GM21381 (cell line): ENCODE data around the gene PFKP.

Experiments
- ATAC-seq: cut with Tn5 transposase; IDR thresholded peaks from one replicate; pipeline ENCODE4 v1.9.1; 2021; ENCODE audit warnings: mild to moderate bottlenecking, moderate library complexity; ENCODE audit not compliant: unreplicated experiment

The PFKP gene

DNA sequence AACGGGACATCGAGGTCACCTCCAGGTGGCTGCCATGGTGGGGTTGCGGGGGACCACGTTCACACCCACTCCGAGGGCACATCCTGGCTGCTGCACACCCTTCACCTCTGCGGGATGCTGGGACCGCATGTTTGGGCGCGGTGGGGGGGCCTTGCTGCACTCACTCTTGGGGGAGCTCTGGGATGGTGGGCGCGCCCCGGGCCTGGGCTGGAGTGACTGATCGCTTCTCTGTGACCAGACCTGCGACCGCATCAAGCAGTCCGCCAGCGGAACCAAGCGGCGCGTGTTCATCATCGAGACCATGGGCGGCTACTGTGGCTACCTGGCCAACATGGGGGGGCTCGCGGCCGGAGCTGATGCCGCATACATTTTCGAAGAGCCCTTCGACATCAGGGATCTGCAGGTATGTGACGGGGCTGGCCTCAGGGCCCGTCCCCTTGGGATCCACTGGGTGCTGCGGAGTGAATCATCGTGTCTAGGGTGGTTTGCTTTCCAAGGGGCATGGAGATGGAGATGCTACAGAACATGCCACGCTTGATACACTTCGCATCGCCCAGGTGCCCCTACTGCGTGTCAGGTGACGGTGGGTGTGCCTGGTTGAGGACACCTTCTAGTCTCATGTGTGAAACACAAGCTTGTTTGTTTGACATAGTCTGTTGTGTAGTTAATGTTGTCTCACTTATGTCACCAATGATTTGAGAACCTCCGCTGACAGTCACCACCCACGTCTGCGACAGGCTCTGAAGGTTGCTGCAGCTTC, 62.4 kb downstream of the PFKP start:
- ATAC-seq: no peak

- no peak for ATAC-seq
Observed at GRCh38 chr10:3131098-3131497, 63.8 kb downstream of the PFKP start.

DNA sequence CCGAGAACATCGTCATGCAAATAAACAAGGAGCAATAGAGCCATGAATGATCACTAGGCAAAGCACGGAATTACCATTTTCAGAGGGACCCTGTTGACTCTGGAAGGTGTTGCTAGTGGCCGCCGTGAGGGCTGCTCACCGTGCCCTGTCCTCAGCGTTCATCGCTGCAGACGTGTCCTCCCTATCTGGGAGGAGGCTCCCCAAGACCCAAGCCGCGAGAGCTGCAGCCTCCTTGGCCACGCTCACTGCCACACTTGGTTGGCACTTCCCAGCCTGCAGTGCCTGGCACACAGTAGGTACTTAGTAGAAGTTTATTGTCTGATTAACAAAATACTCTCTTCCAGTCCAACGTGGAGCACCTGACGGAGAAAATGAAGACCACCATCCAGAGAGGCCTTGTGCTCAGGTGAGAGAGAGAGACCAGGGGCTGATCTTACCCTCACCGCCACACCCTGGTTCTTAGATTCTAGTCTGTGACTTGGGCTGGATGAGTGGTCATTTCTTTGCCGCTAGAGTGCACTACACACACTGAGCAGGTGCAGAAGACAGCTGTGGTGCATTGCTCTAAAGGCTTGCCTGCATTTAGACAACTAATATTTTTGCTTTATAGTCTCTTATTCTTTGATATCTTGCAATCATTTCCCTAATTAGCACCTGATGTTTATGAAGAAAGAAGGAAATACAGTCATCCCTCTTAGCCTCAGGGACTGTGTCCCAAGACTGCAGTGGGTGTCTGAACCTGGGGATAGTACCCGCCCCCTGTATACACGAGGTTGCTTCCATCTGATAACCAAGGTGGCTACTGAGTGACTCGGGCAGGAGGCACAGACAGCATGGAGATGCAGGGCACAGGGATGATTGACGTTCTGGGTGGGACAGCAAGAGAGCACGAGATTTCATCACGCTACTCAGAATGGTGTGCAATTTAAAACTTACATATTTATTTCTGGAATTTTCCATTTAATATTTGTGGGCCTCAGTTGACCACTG, 65.0 kb downstream of the PFKP start:
- no peak for ATAC-seq

- ATAC-seq: no peak
Observed at GRCh38 chr10:3133948-3134347, 66.6 kb downstream of the PFKP start.

- ATAC-seq: no peak
Observed at GRCh38 chr10:3135006-3135405, 67.7 kb downstream of the PFKP start.

DNA sequence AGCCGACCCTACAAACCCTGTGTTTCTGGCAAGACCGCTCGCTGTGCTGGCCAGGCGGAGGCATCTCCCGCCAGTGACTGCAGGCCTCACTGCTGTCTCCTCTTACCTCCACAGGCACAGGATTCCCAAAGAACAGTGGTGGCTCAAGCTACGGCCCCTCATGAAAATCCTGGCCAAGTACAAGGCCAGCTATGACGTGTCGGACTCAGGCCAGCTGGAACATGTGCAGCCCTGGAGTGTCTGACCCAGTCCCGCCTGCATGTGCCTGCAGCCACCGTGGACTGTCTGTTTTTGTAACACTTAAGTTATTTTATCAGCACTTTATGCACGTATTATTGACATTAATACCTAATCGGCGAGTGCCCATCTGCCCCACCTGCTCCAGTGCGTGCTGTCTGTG, 69.0 kb downstream of the PFKP start:
- ATAC-seq: no peak

DNA sequence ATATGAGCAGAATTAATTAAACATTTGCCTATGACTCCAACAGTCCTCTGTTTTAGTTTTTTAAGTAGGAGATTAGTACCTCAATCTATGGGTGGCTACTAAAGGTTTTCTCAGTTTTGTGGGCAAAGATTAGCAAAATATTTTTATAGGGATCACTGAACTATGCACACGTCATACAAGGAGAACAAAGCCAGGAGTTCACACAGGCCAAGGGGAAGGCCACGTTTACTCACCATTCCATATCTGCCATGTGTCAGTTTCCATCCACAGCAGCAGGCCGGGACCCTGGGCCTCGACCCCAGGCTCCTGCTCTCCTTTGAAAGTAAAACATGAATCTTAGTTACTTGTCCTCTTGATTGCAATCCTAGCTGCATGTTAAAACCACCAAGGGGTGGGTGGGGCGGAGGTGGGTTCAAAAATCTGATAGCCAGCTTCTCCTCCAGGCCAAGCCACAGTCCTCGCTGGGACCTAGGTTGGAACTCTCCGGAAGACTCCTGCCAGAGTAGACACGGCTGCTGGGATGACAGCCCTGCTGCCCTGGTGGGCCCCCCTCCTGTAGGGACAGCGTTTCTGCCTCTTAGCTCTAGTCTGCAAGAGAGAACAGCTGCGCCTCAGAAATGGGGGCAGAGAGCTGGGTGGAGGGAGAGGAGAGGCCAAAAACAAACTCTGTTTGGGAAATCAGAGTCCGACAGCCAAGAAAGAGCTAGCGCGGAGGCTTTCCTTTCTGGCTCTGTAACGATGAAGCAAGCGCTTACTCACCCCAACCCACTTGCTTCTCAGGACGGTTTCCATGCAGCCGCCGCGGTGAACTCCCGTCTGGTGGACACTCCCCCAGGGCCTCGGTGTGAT, 69.6 kb downstream of the PFKP start:
- ATAC-seq: no peak

DNA sequence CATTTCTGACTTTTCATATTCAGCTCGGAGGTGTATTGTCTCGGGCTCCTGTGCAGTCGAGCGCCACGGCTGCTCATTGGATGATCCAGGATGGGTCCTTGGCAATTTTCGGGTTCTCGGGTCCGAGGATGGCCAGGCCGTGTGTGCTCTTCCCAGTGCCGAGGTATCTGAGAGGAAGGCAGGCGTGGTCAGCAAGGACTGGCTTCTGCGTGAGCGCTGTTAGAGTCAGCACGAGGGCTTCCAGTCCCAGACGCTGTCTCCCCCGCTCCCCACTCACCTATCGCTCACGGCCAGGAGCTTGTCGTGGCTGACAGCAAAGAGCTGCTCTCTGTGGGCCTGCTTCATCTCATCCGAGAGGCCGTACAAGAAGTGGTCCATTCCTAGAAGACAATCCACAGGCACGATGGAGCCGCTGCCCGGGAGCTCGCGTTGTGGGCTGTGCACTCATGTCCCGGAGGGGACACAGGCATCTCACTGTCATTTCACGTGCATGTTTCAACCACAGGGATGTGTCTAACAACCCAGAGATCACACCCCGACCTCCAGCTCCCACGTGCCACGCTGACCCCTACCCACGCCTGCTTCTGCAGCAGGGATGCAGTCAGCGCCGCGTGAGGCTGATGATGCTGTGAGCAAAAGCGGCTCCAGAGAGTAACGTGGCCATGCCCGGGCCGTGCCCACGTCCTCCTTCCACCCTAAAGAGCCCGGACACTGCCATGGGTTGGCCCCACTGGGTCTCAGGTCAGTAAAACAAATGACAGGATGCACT, 70.8 kb downstream of the PFKP start:
- ATAC-seq: no peak

DNA sequence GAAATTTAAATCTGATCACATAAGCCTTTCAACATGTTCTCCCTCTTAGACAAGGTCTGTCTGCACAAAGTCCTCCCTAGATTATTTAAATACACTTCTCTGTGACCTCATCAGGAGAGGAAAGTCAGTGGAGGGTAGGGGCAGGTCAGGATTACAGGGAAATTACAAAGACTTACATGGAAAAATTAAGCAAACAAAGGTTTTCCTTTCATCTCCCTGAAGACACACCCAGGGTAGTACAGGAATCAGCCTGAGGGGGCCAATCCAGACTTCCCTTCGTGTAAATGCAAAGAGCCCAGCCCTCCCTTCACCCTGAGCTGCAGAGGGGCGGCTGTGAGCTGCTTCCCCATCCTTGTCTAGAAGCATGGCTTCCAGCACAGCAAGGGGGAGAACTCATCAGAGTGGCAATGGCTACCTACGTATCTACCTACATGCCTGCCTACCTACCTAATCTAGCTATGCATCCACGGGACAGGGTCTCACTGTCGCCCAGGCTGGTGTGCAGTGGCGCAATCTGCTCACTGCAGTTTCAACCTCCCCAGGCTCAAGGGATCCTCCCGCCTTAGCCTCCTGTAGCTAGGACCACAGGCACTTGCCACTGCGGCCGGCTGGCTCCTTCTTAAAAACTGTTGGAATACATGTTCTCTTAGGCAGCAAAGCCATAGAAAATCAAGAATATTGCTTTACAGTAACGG, 72.0 kb downstream of the PFKP start:
- no peak for ATAC-seq

DNA sequence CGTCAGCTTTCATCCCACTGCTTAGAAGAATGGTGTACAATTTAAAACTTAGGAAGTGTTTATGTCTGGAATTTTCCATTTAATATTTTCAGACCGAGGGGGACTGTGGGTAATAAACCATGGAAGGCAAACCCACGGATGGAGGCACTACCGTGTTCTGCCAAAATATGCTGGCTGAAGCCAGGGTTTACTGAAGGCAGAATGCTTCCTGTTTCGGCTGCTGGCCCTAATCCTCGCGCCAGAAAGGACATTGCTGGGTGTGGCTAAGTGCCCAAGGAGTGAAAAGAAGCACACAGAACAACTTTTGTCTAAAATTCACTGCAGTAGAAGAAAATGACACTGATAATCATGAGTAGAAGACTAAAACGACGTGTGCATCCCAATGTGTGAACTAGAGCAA, 72.9 kb downstream of the PFKP start:
- ATAC-seq: no peak

DNA sequence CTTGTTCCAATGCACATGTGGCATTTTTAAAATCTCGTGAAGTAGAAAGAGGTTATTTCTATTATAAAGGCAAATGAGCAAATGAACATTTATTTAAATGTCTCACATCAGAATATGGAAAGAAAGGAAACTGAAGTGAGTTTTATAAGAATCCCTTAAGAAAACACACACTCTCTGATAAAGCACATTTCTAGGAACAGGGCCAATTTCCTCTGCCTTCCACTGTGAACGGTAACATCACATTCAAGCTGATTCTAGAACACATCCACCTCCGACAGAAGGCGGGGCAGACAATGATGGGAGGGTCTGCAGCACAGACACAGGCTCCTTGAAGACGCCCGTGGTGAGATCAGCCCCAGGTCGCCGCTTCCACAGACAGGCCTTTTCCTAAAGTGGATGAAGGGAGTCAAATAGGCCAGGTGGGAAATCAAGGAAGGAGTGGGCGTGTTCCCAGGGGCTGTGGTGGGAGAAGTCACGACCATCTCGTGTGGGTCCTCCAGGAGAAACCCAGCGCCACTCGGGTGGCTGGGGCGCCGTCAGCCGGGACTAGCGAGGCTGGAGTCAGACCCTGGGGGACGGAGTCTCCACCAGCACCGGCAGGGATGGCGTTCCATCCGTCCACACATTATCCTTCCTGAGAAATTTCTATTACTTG, 74.1 kb downstream of the PFKP start:
- no peak for ATAC-seq

GRCh38 chr10:3142146-3142875, 75.0 kb downstream of the PFKP start:
- no peak for ATAC-seq

GRCh38 chr10:3143366-3143765, 76.0 kb downstream of the PFKP start:
- no peak for ATAC-seq

DNA sequence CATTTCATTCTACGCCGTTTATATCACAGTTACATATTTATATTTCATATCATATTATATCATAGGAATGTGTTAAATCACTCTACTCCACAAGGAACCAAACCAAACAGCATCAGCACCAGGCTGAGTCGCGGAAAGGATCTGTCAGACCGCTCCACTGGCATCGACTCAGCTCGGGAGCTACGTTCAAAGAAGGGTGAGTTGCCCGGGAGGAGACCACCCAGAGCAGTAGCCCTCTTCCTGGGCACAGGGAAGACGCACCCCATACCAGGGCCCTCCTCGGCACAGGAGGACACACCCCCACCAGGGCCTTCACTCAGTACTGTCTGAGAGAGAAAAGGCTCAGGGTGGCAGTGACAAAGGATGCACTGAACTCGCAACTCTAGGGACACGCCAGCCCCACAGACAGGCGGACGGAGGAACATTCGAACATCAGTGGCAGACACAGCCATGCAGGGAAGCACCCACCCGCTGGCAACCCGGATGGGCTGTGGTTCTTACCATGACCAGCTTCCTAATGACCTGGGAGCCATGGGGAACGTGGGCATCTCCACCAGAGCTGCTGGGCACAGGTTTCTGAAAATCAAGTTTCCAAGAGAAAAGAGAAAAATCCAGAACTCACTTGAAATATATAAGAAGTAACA, 76.6 kb downstream of the PFKP start:
- ATAC-seq: no peak

- ATAC-seq: no peak
Observed at GRCh38 chr10:3145366-3145765, 78.0 kb downstream of the PFKP start.

- ATAC-seq: no peak
Observed at GRCh38 chr10:3146289-3146688, 78.9 kb downstream of the PFKP start.

DNA sequence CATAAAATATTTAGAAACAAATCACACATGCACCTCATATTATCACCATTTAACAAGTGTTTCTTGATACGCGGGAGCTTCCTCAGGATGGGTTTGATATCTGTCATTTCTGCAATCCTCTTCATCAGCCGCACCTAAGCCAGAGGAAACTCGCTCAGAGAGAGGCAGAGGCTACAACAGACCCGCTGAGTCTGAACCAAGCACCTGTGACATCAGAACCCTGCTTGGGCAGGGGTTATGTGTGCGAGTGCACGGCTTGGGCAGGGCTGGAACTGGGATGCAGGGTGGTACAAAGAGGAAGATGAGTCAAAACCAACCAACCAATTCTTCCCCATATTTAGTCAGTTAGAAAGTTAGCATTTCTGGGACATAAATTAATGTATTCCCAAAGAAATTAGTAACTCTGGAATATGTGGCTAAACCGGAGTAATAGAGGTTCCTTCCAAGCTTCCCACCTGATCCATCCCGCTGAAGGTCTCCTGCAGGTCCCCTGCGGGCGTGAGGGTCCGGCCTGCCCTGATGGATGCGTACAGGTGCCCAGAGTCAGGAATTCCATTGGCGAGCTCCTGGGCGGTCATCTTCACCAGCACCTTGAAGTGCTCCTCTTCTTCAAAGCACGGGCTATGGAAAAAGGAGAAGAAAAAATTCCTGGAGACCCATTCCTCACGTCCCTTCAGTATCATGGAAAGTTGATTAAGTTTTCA, 79.9 kb downstream of the PFKP start:
- ATAC-seq: no peak
